Loucy (cell line): ENCODE results near the gene GCSAML.

Experiments used
- EZH2phosphoT487 ChIP-seq: fragments of 200-600 bp; IDR thresholded peaks from 2 replicates; pipeline ENCODE4 v1.6.1; 2018; ENCODE audit warnings: antibody characterized with exemption, mild to moderate bottlenecking, moderate library complexity, borderline replicate concordance
- TF ChIP-seq, protein P1 (sequence below): fragments of 200-600 bp; sonication (generic); conservative IDR thresholded peaks from 2 replicates; pipeline ENCODE4 v1.5.1; 2014; ENCODE audit warnings: mild to moderate bottlenecking, antibody characterized with exemption, low read length

DNA sequence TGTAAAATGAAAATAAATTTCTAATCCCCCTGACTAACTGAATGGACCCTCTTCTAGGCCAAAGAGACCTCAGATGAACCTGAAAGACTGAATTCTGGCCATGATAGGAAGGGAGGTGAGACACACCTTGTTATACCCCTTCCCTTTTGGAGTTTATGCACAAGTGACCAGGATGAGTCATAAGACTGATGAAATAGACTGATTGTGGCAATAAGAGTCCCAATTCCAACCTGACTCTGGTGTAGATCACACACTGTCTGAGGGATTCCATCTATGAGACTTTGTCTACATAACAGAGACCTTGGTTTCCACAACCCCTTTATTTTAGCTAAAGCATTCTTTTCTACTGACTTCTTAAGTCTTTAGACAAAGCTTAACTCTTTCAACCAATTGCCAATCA is 25.7 kb downstream of the GCSAML start:
- TF ChIP-seq, protein P1, sequence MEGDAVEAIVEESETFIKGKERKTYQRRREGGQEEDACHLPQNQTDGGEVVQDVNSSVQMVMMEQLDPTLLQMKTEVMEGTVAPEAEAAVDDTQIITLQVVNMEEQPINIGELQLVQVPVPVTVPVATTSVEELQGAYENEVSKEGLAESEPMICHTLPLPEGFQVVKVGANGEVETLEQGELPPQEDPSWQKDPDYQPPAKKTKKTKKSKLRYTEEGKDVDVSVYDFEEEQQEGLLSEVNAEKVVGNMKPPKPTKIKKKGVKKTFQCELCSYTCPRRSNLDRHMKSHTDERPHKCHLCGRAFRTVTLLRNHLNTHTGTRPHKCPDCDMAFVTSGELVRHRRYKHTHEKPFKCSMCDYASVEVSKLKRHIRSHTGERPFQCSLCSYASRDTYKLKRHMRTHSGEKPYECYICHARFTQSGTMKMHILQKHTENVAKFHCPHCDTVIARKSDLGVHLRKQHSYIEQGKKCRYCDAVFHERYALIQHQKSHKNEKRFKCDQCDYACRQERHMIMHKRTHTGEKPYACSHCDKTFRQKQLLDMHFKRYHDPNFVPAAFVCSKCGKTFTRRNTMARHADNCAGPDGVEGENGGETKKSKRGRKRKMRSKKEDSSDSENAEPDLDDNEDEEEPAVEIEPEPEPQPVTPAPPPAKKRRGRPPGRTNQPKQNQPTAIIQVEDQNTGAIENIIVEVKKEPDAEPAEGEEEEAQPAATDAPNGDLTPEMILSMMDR, result no peak
- no peak for TF ChIP-seq EZH2phosphoT487
